NCI-H146 treated with DMSO at 0.1 percent for 48 hours (cell line): Measurements from ENCODE around the gene REV3L.
A peak's percentile ranks its signal among the peaks of the same experiment; 100 is the strongest.

ENCODE experiments used
- DNase-seq: peaks from one replicate; lab custom pipeline; 2025; ENCODE audit not compliant: unreplicated experiment; lab: John Stamatoyannopoulos, UW

REV3L gene

GRCh38 chr6:111427341-111428116, 55.5 kb downstream of the REV3L start:
- DNase-seq: no peak

- no peak for DNase-seq
Observed at GRCh38 chr6:111423960-111424846, 58.8 kb downstream of the REV3L start.

- no peak for DNase-seq
Observed at GRCh38 chr6:111423055-111423633, 59.9 kb downstream of the REV3L start.

- DNase-seq: no peak
Observed at GRCh38 chr6:111418971-111419693, 63.9 kb downstream of the REV3L start.

GRCh38 chr6:111417946-111418345, 65.1 kb downstream of the REV3L start:
- no peak for DNase-seq

- peak; percentile 13 for DNase-seq
Observed at GRCh38 chr6:111417181-111417585, 65.8 kb downstream of the REV3L start.

- no peak for DNase-seq
Observed at GRCh38 chr6:111416529-111416928, 66.5 kb downstream of the REV3L start.

GRCh38 chr6:111414373-111414772, 68.6 kb downstream of the REV3L start:
- no peak for DNase-seq

- DNase-seq: no peak
Observed at GRCh38 chr6:111411978-111412566, 70.9 kb downstream of the REV3L start.

- DNase-seq: no peak
Observed at GRCh38 chr6:111411046-111411445, 72.0 kb downstream of the REV3L start.

- DNase-seq: no peak
Observed at GRCh38 chr6:111410371-111410770, 72.6 kb downstream of the REV3L start.

GRCh38 chr6:111409430-111409829, 73.6 kb downstream of the REV3L start:
- DNase-seq: no peak

GRCh38 chr6:111407686-111408085, 75.3 kb downstream of the REV3L start:
- DNase-seq: no peak

GRCh38 chr6:111406200-111406721, 76.8 kb downstream of the REV3L start:
- no peak for DNase-seq

GRCh38 chr6:111403388-111403787, 79.6 kb downstream of the REV3L start:
- DNase-seq: no peak

- no peak for DNase-seq
Observed at GRCh38 chr6:111399626-111400025, 83.4 kb downstream of the REV3L start.

GRCh38 chr6:111388681-111389080, 94.3 kb downstream of the REV3L start:
- no peak for DNase-seq

GRCh38 chr6:111382476-111383294, 100.3 kb downstream of the REV3L start:
- DNase-seq: no peak

- DNase-seq: no peak
Observed at GRCh38 chr6:111381728-111382127, 101.3 kb downstream of the REV3L start.

GRCh38 chr6:111381123-111381522, 101.9 kb downstream of the REV3L start:
- no peak for DNase-seq
